GM12878 (cell line): ENCODE measurements around the gene CNIH1. TPM values are rescaled to one million over a fixed set of nuclear protein-coding genes. Genes with fewer than 3 reads are reported as not detected.

Experiments
- ATAC-seq: fragments of 200-7000 bp; cut with Tn5 transposase; 3 replicates; pipeline ENCODE4 v1.9.1; 2020; ENCODE audit warnings: mild to moderate bottlenecking, moderate library complexity
- BruUV-seq: library from RNA; stranded (reverse); fragments of 400-500 nt; replicated peaks from 2 replicates; lab custom pipeline; 2021; lab: Mats Ljungman, UMichigan
- CTCF ChIA-PET: fragments of 300-600 bp; sonication (Branson Sonifier 250); formaldehyde crosslinking; extraction: SDS; loops from one replicate; lab custom pipeline; 2021; ENCODE audit warnings: inconsistent platforms; lab: Yijun Ruan, JAX
- POLR2A ChIA-PET: fragments of 350-600 bp; formaldehyde crosslinking; extraction: SDS; loops from one replicate; lab custom pipeline; 2021; ENCODE audit warnings: inconsistent platforms; lab: Charles Lee
- RAD21 ChIA-PET: fragments of 300-600 bp; sonication (Branson Sonifier 250); formaldehyde crosslinking; loops from one replicate; lab custom pipeline; 2023; ENCODE audit warnings: antibody characterized with exemption; ENCODE audit not compliant: unreplicated experiment; lab: Charles Lee
- SMC1A ChIA-PET: fragments of 300-600 bp; sonication (Branson Sonifier 250); formaldehyde crosslinking; loops from one replicate; lab custom pipeline; 2023; ENCODE audit not compliant: unreplicated experiment, uncharacterized antibody; lab: Charles Lee
- DNase-seq: peaks from one replicate; pipeline ENCODE4 v3.0.0-alpha.2; 2011; ENCODE audit warnings: low read depth, low spot score
- FAIRE-seq: peaks from 3 replicates; lab custom pipeline; 2011; peaks lifted over from hg19 to GRCh38; lab: Jason Lieb, UNC
- H2AFZ ChIP-seq: 2 replicates; pipeline ENCODE4 v1.6.0; 2011; ENCODE audit warnings: low read depth, low read length, control low read depth; ENCODE audit not compliant: control insufficient read depth
- H3K27ac ChIP-seq: 2 replicates; pipeline ENCODE4 v1.5.1; 2011; ENCODE audit warnings: control low read depth; ENCODE audit not compliant: control insufficient read depth, insufficient read depth
- H3K27me3 ChIP-seq, 2 experiments: replicated peaks in 1 of 2; 2 replicates each; pipeline versions ENCODE4 v1.6.0 to v1.6.1; 2011; ENCODE audit warnings: low read length in 1 of 2; ENCODE audit not compliant: control insufficient read depth in 2 of 2, insufficient read depth in 2 of 2
- H3K36me3 ChIP-seq, 2 experiments: 2 replicates each; pipeline ENCODE4 v1.5.1; 2011; ENCODE audit warnings: low read length in 1 of 2; ENCODE audit not compliant: control insufficient read depth in 2 of 2, insufficient read depth in 2 of 2
- H3K4me1 ChIP-seq: 2 replicates; pipeline ENCODE4 v1.6.1; 2011; ENCODE audit warnings: mild to moderate bottlenecking, low read length, moderate library complexity, mixed read lengths; ENCODE audit not compliant: control insufficient read depth, insufficient read depth
- H3K4me2 ChIP-seq: 2 replicates; pipeline ENCODE4 v1.6.0; 2011; ENCODE audit warnings: control low read depth; ENCODE audit not compliant: control insufficient read depth, insufficient read depth
- H3K4me3 ChIP-seq: fragments of 200-600 bp; sonication (generic); 2 replicates; pipeline ENCODE4 v1.5.1; 2016
- H3K79me2 ChIP-seq: 2 replicates; pipeline ENCODE4 v1.6.0; 2011; ENCODE audit warnings: low read length; ENCODE audit not compliant: control insufficient read depth, insufficient read depth
- H3K9ac ChIP-seq: 2 replicates; pipeline ENCODE4 v1.8.0; 2011; ENCODE audit warnings: low read length, control low read depth, mixed read lengths; ENCODE audit not compliant: control insufficient read depth, insufficient read depth
- H3K9me3 ChIP-seq: replicated peaks from 3 replicates; pipeline ENCODE4 v1.5.1; 2011; ENCODE audit warnings: mild to moderate bottlenecking, low read length; ENCODE audit not compliant: control insufficient read depth, insufficient read depth
- H4K20me1 ChIP-seq: 2 replicates; pipeline ENCODE4 v1.6.0; 2011; ENCODE audit not compliant: control insufficient read depth, insufficient read depth
- BCL11A ChIP-seq: IDR thresholded peaks from 2 replicates; pipeline ENCODE4 v1.6.1; 2011; ENCODE audit warnings: low read depth, low read length
- GABPA ChIP-seq: IDR thresholded peaks from 2 replicates; pipeline ENCODE4 v1.6.1; 2014; ENCODE audit warnings: antibody characterized with exemption, low read depth, mild to moderate bottlenecking, inconsistent platforms
- IKZF2 ChIP-seq, 2 experiments: fragments of 450-650 bp; IDR thresholded peaks; 2 replicates each; pipeline ENCODE4 v1.6.1; 2017; ENCODE audit warnings: mild to moderate bottlenecking in 2 of 2, moderate library complexity in 2 of 2
- KAT2A ChIP-seq: conservative IDR thresholded peaks from 2 replicates; pipeline ENCODE4 v1.6.1; 2011; ENCODE audit warnings: low read depth, low read length; ENCODE audit not compliant: control insufficient read depth
- NR2C1 ChIP-seq: fragments of 450-650 bp; IDR thresholded peaks from 2 replicates; pipeline ENCODE4 v1.6.1; 2017; ENCODE audit warnings: antibody characterized with exemption, mild to moderate bottlenecking, moderate library complexity
- RAD21 ChIP-seq: IDR thresholded peaks from 2 replicates; pipeline ENCODE4 v1.6.1; 2011; ENCODE audit warnings: mild to moderate bottlenecking, low read depth, low read length, moderate library complexity; ENCODE audit not compliant: insufficient read depth
- TCF12 ChIP-seq: IDR thresholded peaks from 2 replicates; pipeline ENCODE4 v1.6.1; 2011; ENCODE audit warnings: low read depth, mild to moderate bottlenecking, low read length
- WRNIP1 ChIP-seq: IDR thresholded peaks from 2 replicates; pipeline ENCODE4 v1.6.1; 2011; ENCODE audit warnings: low read depth, low read length, improper control_type of control experiment, borderline replicate concordance
- YBX1 ChIP-seq: fragments of 450-650 bp; IDR thresholded peaks from 2 replicates; pipeline ENCODE4 v1.6.1; 2016; ENCODE audit warnings: antibody characterized with exemption
- ZNF274 ChIP-seq: IDR thresholded peaks from one replicate; pipeline ENCODE4 v1.8.0; 2011; ENCODE audit not compliant: insufficient read length, insufficient read depth
- ZNF622 ChIP-seq: fragments of 450-650 bp; IDR thresholded peaks from 2 replicates; pipeline ENCODE4 v1.6.1; 2017; ENCODE audit warnings: mild to moderate bottlenecking, inconsistent platforms
- WGBS: methylation state at CpG from one replicate; pipeline ENCODE4 v1.1.6; 2016; ENCODE audit warnings: low lambda C conversion rate; ENCODE audit not compliant: insufficient replicate concordance, insufficient coverage; ENCODE audit errors: missing lambda C conversion rate; 5-methylcytosine and 5-hydroxymethylcytosine counted together
- in situ Hi-C: fragments of 300-500 bp; cut with MboI; formaldehyde crosslinking; loops from 9 replicates; pipeline ENCODE4 v1.14.3; 2018; ENCODE audit warnings: mixed read lengths
- intact Hi-C: fragments of 100-400 bp; cut with micrococcal nuclease; formaldehyde crosslinking; loops from one replicate; pipeline ENCODE4 v1.14.2; 2022; ENCODE audit not compliant: unreplicated experiment
- polyA plus RNA-seq, 11 experiments: library from polyadenylated mRNA; depleted of rRNA in 4 of 11; unstranded in 6 of 11; stranded (reverse) in 5 of 11; fragments of >200 nt; fragmentation: Nextera tagmentation in 4 of 11; fragmentation: Illumina TruSeq in 1 of 11; extraction: Ambion mirVana in 4 of 11; extraction: Trizol in 1 of 11; gene quantifications; 1 replicate in 1 of 11; 2 replicates in 10 of 11; pipeline versions ENCODE4 v1.2.1 to v1.2.3, GENCODE V29; 2011 to 2016; ENCODE audit warnings: inconsistent platforms in 2 of 11, missing spikeins in 2 of 11, low read depth in 1 of 11
- total RNA-seq, 4 experiments: library from RNA; depleted of rRNA in 3 of 4; stranded (reverse); fragments of >200 nt in 3 of 4; fragmentation: Illumina TruSeq in 1 of 4; extraction: Trizol in 1 of 4; gene quantifications; 2 replicates each; pipeline versions ENCODE4 v1.2.1 to v1.2.3, GENCODE V29; 2013 to 2021
- TF ChIP-seq, protein P1 (sequence below): IDR thresholded peaks from 2 replicates; pipeline ENCODE4 v1.6.1; 2011; ENCODE audit warnings: low read depth, low read length, improper control_type of control experiment, borderline replicate concordance
- TF ChIP-seq, protein P2 (sequence below): IDR thresholded peaks from 2 replicates; pipeline ENCODE4 v1.6.1; 2012; ENCODE audit warnings: low read length, inconsistent platforms
- TF ChIP-seq, protein P3 (sequence below): IDR thresholded peaks from 2 replicates; pipeline ENCODE4 v1.6.1; 2012; ENCODE audit warnings: low read depth, low read length, improper control_type of control experiment

CNIH1 gene
- total and polyA plus RNA-seq, 10 of the 15 experiments (the other 5 are each of a cell fraction or from before 2014, with no cell fraction given), result 48.9 to 274 (median 110) TPM

DNA sequence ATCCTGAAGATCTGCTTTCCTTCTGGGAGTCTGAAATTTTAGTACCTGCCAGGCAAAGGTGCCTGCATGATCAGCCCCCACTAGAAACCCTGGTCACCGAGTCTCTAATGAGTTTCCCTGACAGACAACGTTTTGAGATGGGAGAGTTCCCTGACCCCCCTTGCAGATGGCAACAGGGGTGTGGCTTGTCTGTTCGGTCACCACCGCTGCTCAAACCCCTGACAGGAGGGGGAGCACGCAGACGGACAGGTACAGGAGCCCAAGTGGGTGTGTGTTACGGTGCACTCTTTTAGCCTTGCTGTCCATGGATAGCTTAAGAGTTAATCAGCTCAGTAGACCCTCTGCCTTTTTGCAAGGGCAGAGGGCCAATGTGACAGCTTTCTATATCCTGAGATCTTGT is 63.7 kb downstream of the CNIH1 start:
- Histone ChIP-seq H4K20me1 (no peaks in the 10 kb centered on the region), H3K9me3 (no peaks in the 10 kb centered on the region), H2AFZ (no peak overlapping the region), H3K4me2 (no peak overlapping the region), H3K27me3 (no peaks in the 10 kb centered on the region; a peak in 1 of 4 replicates), H3K36me3 (no peaks in the 10 kb centered on the region), H3K79me2 (no peaks in the 10 kb centered on the region), H3K4me3 (no peak overlapping the region), H3K27ac (no peak overlapping the region), H3K4me1 (no peaks in the 10 kb centered on the region), H3K9ac (no peak overlapping the region)
- POLR2A ChIA-PET, result no interaction called here
- in situ Hi-C loops (no loop called here), intact Hi-C loops (no loop called here)
- CTCF ChIA-PET, result no interaction called here
- no peak for DNase-seq
- TF ChIP-seq, protein P1, sequence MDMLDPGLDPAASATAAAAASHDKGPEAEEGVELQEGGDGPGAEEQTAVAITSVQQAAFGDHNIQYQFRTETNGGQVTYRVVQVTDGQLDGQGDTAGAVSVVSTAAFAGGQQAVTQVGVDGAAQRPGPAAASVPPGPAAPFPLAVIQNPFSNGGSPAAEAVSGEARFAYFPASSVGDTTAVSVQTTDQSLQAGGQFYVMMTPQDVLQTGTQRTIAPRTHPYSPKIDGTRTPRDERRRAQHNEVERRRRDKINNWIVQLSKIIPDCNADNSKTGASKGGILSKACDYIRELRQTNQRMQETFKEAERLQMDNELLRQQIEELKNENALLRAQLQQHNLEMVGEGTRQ, result no peak
- TF ChIP-seq, protein P2, sequence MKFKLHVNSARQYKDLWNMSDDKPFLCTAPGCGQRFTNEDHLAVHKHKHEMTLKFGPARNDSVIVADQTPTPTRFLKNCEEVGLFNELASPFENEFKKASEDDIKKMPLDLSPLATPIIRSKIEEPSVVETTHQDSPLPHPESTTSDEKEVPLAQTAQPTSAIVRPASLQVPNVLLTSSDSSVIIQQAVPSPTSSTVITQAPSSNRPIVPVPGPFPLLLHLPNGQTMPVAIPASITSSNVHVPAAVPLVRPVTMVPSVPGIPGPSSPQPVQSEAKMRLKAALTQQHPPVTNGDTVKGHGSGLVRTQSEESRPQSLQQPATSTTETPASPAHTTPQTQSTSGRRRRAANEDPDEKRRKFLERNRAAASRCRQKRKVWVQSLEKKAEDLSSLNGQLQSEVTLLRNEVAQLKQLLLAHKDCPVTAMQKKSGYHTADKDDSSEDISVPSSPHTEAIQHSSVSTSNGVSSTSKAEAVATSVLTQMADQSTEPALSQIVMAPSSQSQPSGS, result no peak
- TF ChIP-seq YBX1, result no peak
- TF ChIP-seq ZNF274, result no peak
- TF ChIP-seq RAD21, result no peak
- no peak for TF ChIP-seq ZNF622
- no peak for TF ChIP-seq NR2C1
- no peak for TF ChIP-seq TCF12
- TF ChIP-seq KAT2A, result no peak
- no peak for TF ChIP-seq WRNIP1
- no peak for TF ChIP-seq GABPA
- TF ChIP-seq, protein P3, sequence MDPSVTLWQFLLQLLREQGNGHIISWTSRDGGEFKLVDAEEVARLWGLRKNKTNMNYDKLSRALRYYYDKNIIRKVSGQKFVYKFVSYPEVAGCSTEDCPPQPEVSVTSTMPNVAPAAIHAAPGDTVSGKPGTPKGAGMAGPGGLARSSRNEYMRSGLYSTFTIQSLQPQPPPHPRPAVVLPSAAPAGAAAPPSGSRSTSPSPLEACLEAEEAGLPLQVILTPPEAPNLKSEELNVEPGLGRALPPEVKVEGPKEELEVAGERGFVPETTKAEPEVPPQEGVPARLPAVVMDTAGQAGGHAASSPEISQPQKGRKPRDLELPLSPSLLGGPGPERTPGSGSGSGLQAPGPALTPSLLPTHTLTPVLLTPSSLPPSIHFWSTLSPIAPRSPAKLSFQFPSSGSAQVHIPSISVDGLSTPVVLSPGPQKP, result no peak
- no peak for TF ChIP-seq BCL11A
- TF ChIP-seq IKZF2 (IDR thresholded peaks at IDR 0.05), result no peak
- ATAC-seq, result no peak
- BruUV-seq, result no TSS peak
- SMC1A ChIA-PET, result no interaction called here
- 55% methylated on average over 7 of the region's 7 CpGs for WGBS
- RAD21 ChIA-PET, result no interaction called here
- no peak for FAIRE-seq
